IMR-90 (cell line): ENCODE data around the gene ABI3. TPM values are rescaled to one million over a fixed set of nuclear protein-coding genes. Genes with fewer than 3 reads are reported as not detected.

Experiments used
- ATAC-seq: fragments of 200-7000 bp; cut with Tn5 transposase; 2 replicates; pipeline ENCODE4 v1.9.1; 2020; ENCODE audit warnings: low read depth, mild to moderate bottlenecking, moderate library complexity
- BruUV-seq: library from RNA; stranded (reverse); fragments of 400-500 nt; replicated peaks from 2 replicates; lab custom pipeline; 2021; lab: Mats Ljungman, UMichigan
- CTCF ChIA-PET: fragments of 300-600 bp; formaldehyde crosslinking; extraction: SDS; loops from one replicate; lab custom pipeline; 2021; ENCODE audit warnings: antibody characterized with exemption; lab: Yijun Ruan, JAX
- POLR2A ChIA-PET: fragments of 300-600 bp; sonication (Branson Sonifier 250); formaldehyde crosslinking; loops from one replicate; lab custom pipeline; 2022; ENCODE audit warnings: antibody characterized with exemption; ENCODE audit not compliant: unreplicated experiment; lab: Charles Lee
- DNase-seq: peaks from one replicate; pipeline ENCODE4 v3.0.0; 2013
- H2AFZ ChIP-seq: replicated peaks from 2 replicates; pipeline ENCODE3; 2013; ENCODE audit warnings: low read length, mild to moderate bottlenecking; ENCODE audit not compliant: poor library complexity
- H2AK5ac ChIP-seq: 2 replicates; pipeline ENCODE4 v1.6.1; 2013; ENCODE audit warnings: low read depth, low read length, inconsistent platforms
- H2AK9ac ChIP-seq: replicated peaks from 2 replicates; pipeline ENCODE3; 2013; ENCODE audit warnings: mild to moderate bottlenecking, low read depth, low read length, moderate library complexity; ENCODE audit not compliant: poor library complexity
- H2BK120ac ChIP-seq: 2 replicates; pipeline ENCODE4 v1.6.1; 2013; ENCODE audit warnings: low read depth, low read length, inconsistent platforms
- H2BK15ac ChIP-seq: 3 replicates; pipeline ENCODE4 v1.6.1; 2013; ENCODE audit warnings: low read depth, low read length, inconsistent platforms
- H2BK20ac ChIP-seq: 2 replicates; pipeline ENCODE4 v1.6.1; 2013; ENCODE audit warnings: low read depth, mild to moderate bottlenecking, inconsistent platforms, low read length, moderate library complexity
- H2BK5ac ChIP-seq: 2 replicates; pipeline ENCODE4 v1.6.1; 2013; ENCODE audit warnings: mild to moderate bottlenecking, low read depth, low read length, inconsistent platforms; ENCODE audit not compliant: poor library complexity, severe bottlenecking
- H3K14ac ChIP-seq: replicated peaks from 2 replicates; pipeline ENCODE4 v1.6.1; 2013; ENCODE audit warnings: low read depth, low read length, inconsistent platforms
- H3K18ac ChIP-seq: 2 replicates; pipeline ENCODE4 v1.6.1; 2013; ENCODE audit warnings: low read depth, low read length, control low read depth
- H3K23ac ChIP-seq: 2 replicates; pipeline ENCODE4 v1.6.1; 2013; ENCODE audit warnings: low read depth, low read length, inconsistent platforms
- H3K27ac ChIP-seq: 2 replicates; pipeline ENCODE4 v1.5.1; 2013; ENCODE audit warnings: mild to moderate bottlenecking, control low read depth, low read length; ENCODE audit not compliant: insufficient read depth
- H3K27me3 ChIP-seq: 2 replicates; pipeline ENCODE4 v1.6.1; 2013; ENCODE audit warnings: low read length; ENCODE audit not compliant: control insufficient read depth, insufficient read depth
- H3K36me3 ChIP-seq: 2 replicates; pipeline ENCODE4 v1.6.1; 2013; ENCODE audit warnings: low read length, mixed read lengths; ENCODE audit not compliant: control insufficient read depth, insufficient read depth
- H3K4ac ChIP-seq: 2 replicates; pipeline ENCODE4 v1.6.1; 2013; ENCODE audit warnings: low read depth, low read length, inconsistent platforms
- H3K4me1 ChIP-seq: 2 replicates; pipeline ENCODE4 v1.6.1; 2013; ENCODE audit warnings: low read length, mixed read lengths; ENCODE audit not compliant: control insufficient read depth, insufficient read depth
- H3K4me2 ChIP-seq: 2 replicates; pipeline ENCODE4 v1.6.1; 2013; ENCODE audit warnings: low read depth, mild to moderate bottlenecking, control low read depth, low read length, moderate library complexity
- H3K4me3 ChIP-seq: 2 replicates; pipeline ENCODE4 v1.5.1; 2013; ENCODE audit warnings: low read depth, mild to moderate bottlenecking, control low read depth, low read length, moderate library complexity; ENCODE audit not compliant: insufficient read depth
- H3K56ac ChIP-seq: 2 replicates; pipeline ENCODE4 v1.6.1; 2013; ENCODE audit warnings: low read length, inconsistent platforms; ENCODE audit not compliant: insufficient read depth; ENCODE audit errors: extremely low read depth
- H3K79me1 ChIP-seq, 2 experiments: 2 replicates each; pipeline ENCODE4 v1.6.1; 2013; ENCODE audit warnings: low read length in 2 of 2, inconsistent platforms in 1 of 2, low read depth in 1 of 2
- H3K9ac ChIP-seq: 2 replicates; pipeline ENCODE4 v1.6.1; 2013; ENCODE audit warnings: low read depth, low read length, control low read depth
- H3K9me1 ChIP-seq: 2 replicates; pipeline ENCODE4 v1.6.1; 2013; ENCODE audit warnings: low read length, inconsistent platforms; ENCODE audit not compliant: insufficient read depth
- H3K9me3 ChIP-seq: 2 replicates; pipeline ENCODE4 v1.6.1; 2013; ENCODE audit warnings: low read length; ENCODE audit not compliant: control insufficient read depth, insufficient read depth
- H4K20me1 ChIP-seq: 2 replicates; pipeline ENCODE4 v1.6.1; 2013; ENCODE audit warnings: low read length, inconsistent platforms; ENCODE audit not compliant: insufficient read depth
- H4K5ac ChIP-seq: 2 replicates; pipeline ENCODE4 v1.6.1; 2013; ENCODE audit warnings: mild to moderate bottlenecking, low read depth, low read length, control low read depth
- H4K8ac ChIP-seq, 2 experiments: 2 replicates each; pipeline ENCODE4 v1.6.1; 2013; ENCODE audit warnings: low read depth in 2 of 2, low read length in 2 of 2, control low read depth in 1 of 2, inconsistent platforms in 1 of 2
- H4K91ac ChIP-seq: 2 replicates; pipeline ENCODE4 v1.6.1; 2013; ENCODE audit warnings: low read depth, low read length, inconsistent platforms; ENCODE audit not compliant: insufficient read depth
- BHLHE40 ChIP-seq: fragments of 150-350 bp; IDR thresholded peaks from 2 replicates; pipeline ENCODE4 v1.6.1; 2016; ENCODE audit warnings: mild to moderate bottlenecking, low read depth, low read length
- CEBPB ChIP-seq: IDR thresholded peaks from 2 replicates; pipeline ENCODE4 v1.6.1; 2012; ENCODE audit warnings: low read depth, low read length, improper control_type of control experiment
- CHD1 ChIP-seq: IDR thresholded peaks from 2 replicates; pipeline ENCODE4 v1.6.1; 2012; ENCODE audit warnings: low read depth, low read length, improper control_type of control experiment
- FOS ChIP-seq: fragments of 150-350 bp; IDR thresholded peaks from 2 replicates; pipeline ENCODE4 v1.6.1; 2016; ENCODE audit warnings: low read depth, low read length
- MAFK ChIP-seq: IDR thresholded peaks from 2 replicates; pipeline ENCODE4 v1.6.1; 2012; ENCODE audit warnings: low read depth, low read length, improper control_type of control experiment
- MAZ ChIP-seq: IDR thresholded peaks from 2 replicates; pipeline ENCODE4 v1.6.1; 2012; ENCODE audit warnings: low read depth, mild to moderate bottlenecking, low read length, improper control_type of control experiment, moderate library complexity, borderline replicate concordance
- MXI1 ChIP-seq: IDR thresholded peaks from 2 replicates; pipeline ENCODE4 v1.6.1; 2012; ENCODE audit warnings: low read depth, mild to moderate bottlenecking, low read length, moderate library complexity, borderline replicate concordance
- NFE2L2 ChIP-seq: fragments of 150-350 bp; IDR thresholded peaks from 2 replicates; pipeline ENCODE4 v1.6.1; 2016; ENCODE audit warnings: low read depth, mild to moderate bottlenecking, low read length
- POLR2A ChIP-seq: IDR thresholded peaks from 2 replicates; pipeline ENCODE4 v1.6.1; 2012; ENCODE audit warnings: mild to moderate bottlenecking, low read depth, low read length
- RAD21 ChIP-seq: IDR thresholded peaks from 2 replicates; pipeline ENCODE4 v1.6.1; 2012; ENCODE audit warnings: low read length, improper control_type of control experiment
- RCOR1 ChIP-seq: IDR thresholded peaks from 2 replicates; pipeline ENCODE4 v1.6.1; 2012; ENCODE audit warnings: mild to moderate bottlenecking, low read length, improper control_type of control experiment; ENCODE audit not compliant: insufficient replicate concordance
- RFX5 ChIP-seq: IDR thresholded peaks from 2 replicates; pipeline ENCODE4 v1.8.0; 2012; ENCODE audit warnings: low read depth, mild to moderate bottlenecking, low read length, moderate library complexity
- SMC3 ChIP-seq: fragments of 150-350 bp; IDR thresholded peaks from 2 replicates; pipeline ENCODE4 v1.6.1; 2016; ENCODE audit warnings: low read depth, mild to moderate bottlenecking, antibody characterized with exemption, low read length, moderate library complexity
- WGBS, 2 experiments: methylation state at CpG; one replicate each; pipeline versions ENCODE4 v1.1.5 to v1.1.7; 2013; ENCODE audit warnings: missing lambda C conversion rate in 2 of 2; ENCODE audit not compliant: insufficient read length in 1 of 2; ENCODE audit errors: extremely low coverage in 2 of 2; 5-methylcytosine and 5-hydroxymethylcytosine counted together
- dilution Hi-C: fragments of 300-500 bp; cut with HindIII; formaldehyde crosslinking; loops from one replicate; pipeline ENCODE4 v1.14.3; 2018; ENCODE audit warnings: low sequenced_read_pairs; ENCODE audit not compliant: unreplicated experiment
- in situ Hi-C: fragments of 300-500 bp; cut with MboI; formaldehyde crosslinking; loops from 3 replicates; pipeline ENCODE4 v1.14.3; 2019; ENCODE audit warnings: low sequenced_read_pairs, inconsistent platforms, mixed read lengths
- intact Hi-C: fragments of 100-400 bp; cut with micrococcal nuclease; formaldehyde crosslinking; loops from 2 replicates; pipeline ENCODE4 v1.10.0; 2022
- polyA plus RNA-seq, 3 experiments: library from polyadenylated mRNA; depleted of rRNA; stranded (reverse); fragments of >200 nt; gene quantifications; 2 replicates each; pipeline ENCODE4 v1.2.3, GENCODE V29; 2012; ENCODE audit warnings: low replicate concordance in 1 of 3
- total RNA-seq: library from RNA; depleted of rRNA; stranded (reverse); fragments of >200 nt; gene quantifications from 2 replicates; pipeline ENCODE4 v1.2.3, GENCODE V29; 2012
- TF ChIP-seq, protein P1 (sequence below): conservative IDR thresholded peaks from 2 replicates; pipeline ENCODE4 v1.5.1; 2012; ENCODE audit warnings: mild to moderate bottlenecking, low read depth, low read length, improper control_type of control experiment
- TF ChIP-seq, protein P2 (sequence below): fragments of 150-350 bp; IDR thresholded peaks from 2 replicates; pipeline ENCODE4 v1.6.1; 2017; ENCODE audit warnings: mild to moderate bottlenecking, antibody characterized with exemption, low read length, low read depth
- TF ChIP-seq, protein P3 (sequence below): fragments of 150-350 bp; IDR thresholded peaks from 2 replicates; pipeline ENCODE4 v1.6.1; 2016; ENCODE audit warnings: low read depth, mild to moderate bottlenecking, low read length, moderate library complexity, borderline replicate concordance

ABI3 gene
- total and polyA plus RNA-seq, 2 of the 4 experiments (the other 2 are of a cell fraction) = 1.1 to 1.2 TPM

DNA sequence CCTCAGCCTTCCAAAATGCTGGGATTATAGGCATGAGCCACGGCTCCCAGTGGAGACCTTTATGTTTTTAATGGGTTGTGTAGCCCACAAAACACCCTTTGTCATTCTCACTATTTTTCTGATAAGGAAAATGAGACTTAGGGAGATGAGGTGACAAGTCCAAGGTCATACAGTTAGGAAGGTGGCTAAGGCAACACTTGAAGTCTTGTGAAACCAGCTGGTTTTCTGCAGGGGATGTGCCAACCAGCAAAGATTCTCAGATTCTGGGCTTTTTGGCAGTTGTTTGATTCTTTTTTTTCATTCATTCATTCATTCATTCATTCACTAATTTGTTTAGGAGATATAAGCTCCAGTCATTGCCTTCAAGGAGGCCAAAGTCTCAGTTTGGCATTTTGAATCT, 30.1 kb downstream of the ABI3 start:
- H3K9ac ChIP-seq = no peak overlapping the region
- peaks cover 26% of the 10 kb centered on the region for H3K27me3 ChIP-seq
- H3K9me1 ChIP-seq = no peaks in the 10 kb centered on the region
- no peaks in the 10 kb centered on the region for H3K36me3 ChIP-seq
- H2AK9ac ChIP-seq = no peak overlapping the region
- no peak overlapping the region for H3K4me2 ChIP-seq
- H3K4me3 ChIP-seq = no peak overlapping the region
- in situ Hi-C loops (no loop called here), dilution Hi-C loops (no loop called here), intact Hi-C loops (no loop called here)
- no peaks in the 10 kb centered on the region for H3K4me1 ChIP-seq
- H2AK5ac ChIP-seq = no peak overlapping the region
- no peak overlapping the region for H2BK20ac ChIP-seq
- no peak overlapping the region for H3K14ac ChIP-seq
- no peak for ATAC-seq
- H3K56ac ChIP-seq = no peak overlapping the region
- no peak overlapping the region for H4K91ac ChIP-seq
- H2BK120ac ChIP-seq = no peak overlapping the region
- no peak overlapping the region for H2BK5ac ChIP-seq
- WGBS, 2 experiments = no CpG with 5 or more reads among the region's 1 CpG
- no peaks in the 10 kb centered on the region for H3K9me3 ChIP-seq
- CTCF ChIA-PET = interaction anchor here (0.6 kb wide), 1 partner anchor 13 kb away, joined by 3 read pairs; no protein-coding TSS in a partner anchor
- H3K23ac ChIP-seq = no peak overlapping the region
- H4K5ac ChIP-seq = no peak overlapping the region
- H4K8ac ChIP-seq = no peak overlapping the region
- H3K27ac ChIP-seq = no peak overlapping the region
- no peak overlapping the region for H3K4ac ChIP-seq
- no TSS peak for BruUV-seq
- H4K20me1 ChIP-seq = no peaks in the 10 kb centered on the region
- H2BK15ac ChIP-seq = no peak overlapping the region
- POLR2A ChIA-PET = no interaction called here
- no peaks in the 10 kb centered on the region for H3K79me1 ChIP-seq
- no peak overlapping the region for H2AFZ ChIP-seq
- TF ChIP-seq RCOR1 (no peak), NFE2L2 (no peak), MAFK (no peak), BHLHE40 (no peak), RAD21 (no peak), FOS (no peak), MAZ (no peak), POLR2A (no peak), CHD1 (no peak), MXI1 (no peak), SMC3 (no peak), CEBPB (no peak), RFX5 (no peak)
- TF ChIP-seq, protein P1, sequence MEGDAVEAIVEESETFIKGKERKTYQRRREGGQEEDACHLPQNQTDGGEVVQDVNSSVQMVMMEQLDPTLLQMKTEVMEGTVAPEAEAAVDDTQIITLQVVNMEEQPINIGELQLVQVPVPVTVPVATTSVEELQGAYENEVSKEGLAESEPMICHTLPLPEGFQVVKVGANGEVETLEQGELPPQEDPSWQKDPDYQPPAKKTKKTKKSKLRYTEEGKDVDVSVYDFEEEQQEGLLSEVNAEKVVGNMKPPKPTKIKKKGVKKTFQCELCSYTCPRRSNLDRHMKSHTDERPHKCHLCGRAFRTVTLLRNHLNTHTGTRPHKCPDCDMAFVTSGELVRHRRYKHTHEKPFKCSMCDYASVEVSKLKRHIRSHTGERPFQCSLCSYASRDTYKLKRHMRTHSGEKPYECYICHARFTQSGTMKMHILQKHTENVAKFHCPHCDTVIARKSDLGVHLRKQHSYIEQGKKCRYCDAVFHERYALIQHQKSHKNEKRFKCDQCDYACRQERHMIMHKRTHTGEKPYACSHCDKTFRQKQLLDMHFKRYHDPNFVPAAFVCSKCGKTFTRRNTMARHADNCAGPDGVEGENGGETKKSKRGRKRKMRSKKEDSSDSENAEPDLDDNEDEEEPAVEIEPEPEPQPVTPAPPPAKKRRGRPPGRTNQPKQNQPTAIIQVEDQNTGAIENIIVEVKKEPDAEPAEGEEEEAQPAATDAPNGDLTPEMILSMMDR = no peak
- TF ChIP-seq, protein P2, sequence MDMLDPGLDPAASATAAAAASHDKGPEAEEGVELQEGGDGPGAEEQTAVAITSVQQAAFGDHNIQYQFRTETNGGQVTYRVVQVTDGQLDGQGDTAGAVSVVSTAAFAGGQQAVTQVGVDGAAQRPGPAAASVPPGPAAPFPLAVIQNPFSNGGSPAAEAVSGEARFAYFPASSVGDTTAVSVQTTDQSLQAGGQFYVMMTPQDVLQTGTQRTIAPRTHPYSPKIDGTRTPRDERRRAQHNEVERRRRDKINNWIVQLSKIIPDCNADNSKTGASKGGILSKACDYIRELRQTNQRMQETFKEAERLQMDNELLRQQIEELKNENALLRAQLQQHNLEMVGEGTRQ = no peak
- TF ChIP-seq, protein P3, sequence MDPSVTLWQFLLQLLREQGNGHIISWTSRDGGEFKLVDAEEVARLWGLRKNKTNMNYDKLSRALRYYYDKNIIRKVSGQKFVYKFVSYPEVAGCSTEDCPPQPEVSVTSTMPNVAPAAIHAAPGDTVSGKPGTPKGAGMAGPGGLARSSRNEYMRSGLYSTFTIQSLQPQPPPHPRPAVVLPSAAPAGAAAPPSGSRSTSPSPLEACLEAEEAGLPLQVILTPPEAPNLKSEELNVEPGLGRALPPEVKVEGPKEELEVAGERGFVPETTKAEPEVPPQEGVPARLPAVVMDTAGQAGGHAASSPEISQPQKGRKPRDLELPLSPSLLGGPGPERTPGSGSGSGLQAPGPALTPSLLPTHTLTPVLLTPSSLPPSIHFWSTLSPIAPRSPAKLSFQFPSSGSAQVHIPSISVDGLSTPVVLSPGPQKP = no peak
- H3K18ac ChIP-seq = no peak overlapping the region
- no peak for DNase-seq
